Stimulated activated CD8-positive, alpha-beta memory T cell treated with anti-CD3 and anti-CD28 coated beads, Interleukin-2, amount 100 ng/mL, for 1 hour (primary cell): ENCODE data around the gene SLC7A1.

ENCODE experiments used
- DNase-seq, 2 donors: peaks; one replicate each; pipeline ENCODE4 v3.0.0-alpha.2; 2020; ENCODE audit warnings: low read depth in 2 of 2

Gene SLC7A1

GRCh38 chr13:29561918-29562317, 33.6 kb downstream of the SLC7A1 start:
- DNase-seq = no peak

- no peak for DNase-seq
These were observed 38.7 kb downstream of the SLC7A1 start for GRCh38 chr13:29556742-29557141.

GRCh38 chr13:29551214-29551613, 44.3 kb downstream of the SLC7A1 start:
- no peak for DNase-seq

- DNase-seq = no peak
These were observed 45.0 kb downstream of the SLC7A1 start for GRCh38 chr13:29550430-29550988.

GRCh38 chr13:29548722-29549121, 46.8 kb downstream of the SLC7A1 start:
- DNase-seq = no peak

GRCh38 chr13:29547153-29547552, 48.3 kb downstream of the SLC7A1 start:
- no peak for DNase-seq

GRCh38 chr13:29546662-29547061, 48.8 kb downstream of the SLC7A1 start:
- no peak for DNase-seq

- DNase-seq = no peak
These were observed 49.5 kb downstream of the SLC7A1 start for GRCh38 chr13:29545988-29546387.

GRCh38 chr13:29543230-29544215, 52.0 kb downstream of the SLC7A1 start:
- no peak for DNase-seq

- DNase-seq = no peak
These were observed 53.1 kb downstream of the SLC7A1 start for GRCh38 chr13:29542381-29542780.

GRCh38 chr13:29541400-29541799, 54.1 kb downstream of the SLC7A1 start:
- DNase-seq = no peak

- DNase-seq = no peak
These were observed 54.7 kb downstream of the SLC7A1 start for GRCh38 chr13:29540799-29541198.

GRCh38 chr13:29540334-29540733, 55.2 kb downstream of the SLC7A1 start:
- DNase-seq = no peak

GRCh38 chr13:29539856-29540255, 55.6 kb downstream of the SLC7A1 start:
- DNase-seq = no peak

GRCh38 chr13:29538652-29539040, 56.8 kb downstream of the SLC7A1 start:
- no peak for DNase-seq

- DNase-seq = no peak
These were observed 57.5 kb downstream of the SLC7A1 start for GRCh38 chr13:29537736-29538651.

- DNase-seq = no peak
These were observed 58.6 kb downstream of the SLC7A1 start for GRCh38 chr13:29536853-29537252.

GRCh38 chr13:29535663-29536655, 59.5 kb downstream of the SLC7A1 start:
- no peak for DNase-seq

- DNase-seq = no peak
These were observed 61.4 kb downstream of the SLC7A1 start for GRCh38 chr13:29534083-29534482.

GRCh38 chr13:29532821-29533220, 62.7 kb downstream of the SLC7A1 start:
- no peak for DNase-seq

- DNase-seq = no peak
These were observed 63.4 kb downstream of the SLC7A1 start for GRCh38 chr13:29532116-29532515.
